Astrocyte (in vitro differentiated cells and primary cell): ENCODE results near the gene TRAPPC3. TPM values are rescaled to one million over a fixed set of nuclear protein-coding genes. Genes with fewer than 3 reads are reported as not detected.

Experiments used
- DNase-seq: peaks from one replicate; pipeline ENCODE4 v3.0.0-alpha.2; 2010; ENCODE audit warnings: low read depth
- FAIRE-seq: peaks from 2 replicates; lab custom pipeline; 2011; peaks lifted over from hg19 to GRCh38; lab: Jason Lieb, UNC
- H2AFZ ChIP-seq: 2 replicates; pipeline ENCODE4 v1.6.0; 2012; ENCODE audit warnings: low read depth, low read length, inconsistent platforms
- H3K27ac ChIP-seq: 2 replicates; pipeline ENCODE4 v1.5.1; 2011; ENCODE audit warnings: low read depth, low read length, inconsistent platforms
- H3K27me3 ChIP-seq: 2 replicates; pipeline ENCODE4 v1.6.0; 2011; ENCODE audit warnings: low read length, inconsistent platforms; ENCODE audit not compliant: insufficient read depth
- H3K36me3 ChIP-seq: 2 replicates; pipeline ENCODE4 v1.5.1; 2011; ENCODE audit warnings: low read length, inconsistent platforms; ENCODE audit not compliant: insufficient read depth
- H3K4me1 ChIP-seq: 2 replicates; pipeline ENCODE4 v1.5.1; 2011; ENCODE audit warnings: low read length, inconsistent platforms; ENCODE audit not compliant: insufficient read depth
- H3K4me2 ChIP-seq: 2 replicates; pipeline ENCODE4 v1.6.0; 2012; ENCODE audit warnings: low read length, inconsistent platforms
- H3K4me3 ChIP-seq: 2 replicates; pipeline ENCODE4 v1.5.1; 2011; ENCODE audit warnings: low read depth, mild to moderate bottlenecking, low read length, inconsistent platforms; ENCODE audit not compliant: insufficient read depth
- H3K79me2 ChIP-seq: 2 replicates; pipeline ENCODE4 v1.6.0; 2012; ENCODE audit warnings: mild to moderate bottlenecking, low read length, inconsistent platforms; ENCODE audit not compliant: insufficient read depth
- H3K9ac ChIP-seq: 2 replicates; pipeline ENCODE4 v1.6.0; 2012; ENCODE audit warnings: mild to moderate bottlenecking, low read length, inconsistent platforms
- H3K9me3 ChIP-seq: 2 replicates; pipeline ENCODE4 v1.5.1; 2012; ENCODE audit warnings: low read depth, mild to moderate bottlenecking, low read length, inconsistent platforms; ENCODE audit not compliant: insufficient read depth
- H4K20me1 ChIP-seq: 2 replicates; pipeline ENCODE4 v1.6.0; 2012; ENCODE audit warnings: low read length, inconsistent platforms; ENCODE audit not compliant: insufficient read depth
- H3K27ac Mint-ChIP-seq: one replicate; pipeline ENCODE4 v1.8.0; 2021; ENCODE audit warnings: mild to moderate bottlenecking, mixed read lengths; ENCODE audit not compliant: unreplicated experiment
- H3K27me3 Mint-ChIP-seq: one replicate; pipeline ENCODE4 v1.8.0; 2021; ENCODE audit warnings: low read depth, mixed read lengths; ENCODE audit not compliant: unreplicated experiment
- H3K36me3 Mint-ChIP-seq: one replicate; pipeline ENCODE4 v1.8.0; 2021; ENCODE audit warnings: low read depth, mixed read lengths; ENCODE audit not compliant: unreplicated experiment
- H3K4me1 Mint-ChIP-seq: one replicate; pipeline ENCODE4 v1.8.0; 2021; ENCODE audit warnings: low read depth, mixed read lengths; ENCODE audit not compliant: unreplicated experiment
- H3K4me3 Mint-ChIP-seq: one replicate; pipeline ENCODE4 v1.8.0; 2021; ENCODE audit warnings: mild to moderate bottlenecking, moderate library complexity, mixed read lengths; ENCODE audit not compliant: unreplicated experiment
- H3K9me3 Mint-ChIP-seq: one replicate; pipeline ENCODE4 v1.8.0; 2021; ENCODE audit warnings: mild to moderate bottlenecking, mixed read lengths; ENCODE audit not compliant: unreplicated experiment
- CTCF ChIP-seq: IDR thresholded peaks from 2 replicates; pipeline ENCODE4 v1.5.1; 2011; ENCODE audit warnings: low read depth, mild to moderate bottlenecking, inconsistent platforms, low read length, moderate library complexity; ENCODE audit not compliant: insufficient read depth
- EZH2 ChIP-seq: IDR thresholded peaks from 2 replicates; pipeline ENCODE4 v1.6.1; 2012; ENCODE audit warnings: mild to moderate bottlenecking, low read length, inconsistent platforms; ENCODE audit not compliant: insufficient read depth
- total RNA-seq: library from RNA; stranded (reverse); gene quantifications from 2 replicates; pipeline ENCODE4 v1.2.1, GENCODE V29; 2021

The TRAPPC3 gene
- total RNA-seq, 1 donor from 2014 or later, result 87.1 TPM

GRCh38 chr1:36126005-36126716 lies 23.1 kb downstream of the TRAPPC3 start:
- Histone ChIP-seq H3K9me3 (no peaks in the 10 kb centered on the region), H3K9ac (no peak overlapping the region), H3K36me3 (no peaks in the 10 kb centered on the region), H3K4me3 (no peak overlapping the region), H3K4me1 (peaks cover 9% of the 10 kb centered on the region), H3K79me2 (no peaks in the 10 kb centered on the region), H3K27ac (no peak overlapping the region), H3K4me2 (no peak overlapping the region), H2AFZ (no peak overlapping the region), H3K27me3 (peaks cover 13% of the 10 kb centered on the region), H4K20me1 (no peaks in the 10 kb centered on the region)
- TF ChIP-seq EZH2 (no peak), CTCF (no peak)
- H3K27ac Mint-ChIP-seq, result peak overlapping the region; percentile 58
- DNase-seq, result no peak
- peaks cover 2% of the 10 kb centered on the region for H3K9me3 Mint-ChIP-seq
- H3K4me1 Mint-ChIP-seq, result peaks cover 39% of the 10 kb centered on the region
- H3K27me3 Mint-ChIP-seq, result peaks cover 34% of the 10 kb centered on the region
- FAIRE-seq, result no peak
- no peaks in the 10 kb centered on the region for H3K36me3 Mint-ChIP-seq
- H3K4me3 Mint-ChIP-seq, result peak overlapping the region; percentile 43

GRCh38 chr1:36125129-36125991 lies 23.9 kb downstream of the TRAPPC3 start, which contains the start of gene COL8A2:
COL8A2 (minus strand) TSS chr1:36125222; CDS start chr1:36100242, 24,980 bp downstream.
- DNase-seq (no peak), FAIRE-seq (no peak)
- H2AFZ ChIP-seq, result peak within 1 kb of the TSS; percentile 66
- peaks cover 9% of the 10 kb centered on the region for H3K4me1 ChIP-seq
- Mint-ChIP-seq H3K4me1 (peaks cover 36% of the 10 kb centered on the region), H3K27me3 (peaks cover 34% of the 10 kb centered on the region), H3K27ac (peak within 1 kb of the TSS; percentile 58), H3K9me3 (peaks cover 2% of the 10 kb centered on the region), H3K36me3 (no peaks in the 10 kb centered on the region), H3K4me3 (peak within 1 kb of the TSS; percentile 75)
- no peaks in the 10 kb centered on the region for H4K20me1 ChIP-seq
- no peaks in the 10 kb centered on the region for H3K9me3 ChIP-seq
- H3K27ac ChIP-seq, result no peak within 1 kb of the TSS
- peak within 1 kb of the TSS; percentile 71 for H3K4me2 ChIP-seq
- TF ChIP-seq EZH2, result peak; percentile 81
- no peak for TF ChIP-seq CTCF
- H3K9ac ChIP-seq, result peak within 1 kb of the TSS; percentile 27
- H3K36me3 ChIP-seq, result no peaks in the 10 kb centered on the region
- peaks cover 13% of the 10 kb centered on the region for H3K27me3 ChIP-seq
- H3K79me2 ChIP-seq, result no peaks in the 10 kb centered on the region
- H3K4me3 ChIP-seq, result no peak within 1 kb of the TSS
